Astrocyte of the spinal cord (primary cell): ENCODE results near the gene AOPEP.

Experiments used
- DNase-seq: peaks from one replicate; pipeline ENCODE4 v3.0.0; 2011; ENCODE audit warnings: low read depth, low spot score
- H3K4me3 ChIP-seq: 2 replicates; pipeline ENCODE4 v1.5.1; 2011; ENCODE audit warnings: low read depth, mild to moderate bottlenecking, low read length, moderate library complexity
- CTCF ChIP-seq: IDR thresholded peaks from 2 replicates; pipeline ENCODE4 v1.5.1; 2012; ENCODE audit warnings: low read depth, mild to moderate bottlenecking, low read length, inconsistent platforms
- in situ Hi-C: cut with HindIII; loops from 2 replicates; pipeline ENCODE4 v1.10.0; 2017; ENCODE audit warnings: low sequenced_read_pairs

Gene AOPEP

GRCh38 chr9:94697972-94698581 is 28.4 kb upstream of the AOPEP start:
- no peak for TF ChIP-seq CTCF
- DNase-seq, result peak; percentile 43
- H3K4me3 ChIP-seq, result no peak overlapping the region
- in situ Hi-C loops, result loop anchor here (25.0 kb wide), 1 partner anchor 439 kb away; no protein-coding TSS in a partner anchor

GRCh38 chr9:94699715-94700373 is 26.7 kb upstream of the AOPEP start:
- no peak overlapping the region for H3K4me3 ChIP-seq
- in situ Hi-C loops, result loop anchor here (25.0 kb wide), 1 partner anchor 437 kb away; no protein-coding TSS in a partner anchor
- no peak for DNase-seq
- no peak for TF ChIP-seq CTCF

- H3K4me3 ChIP-seq, result no peak overlapping the region
- in situ Hi-C loops, result no loop called here
- no peak for TF ChIP-seq CTCF
- no peak for DNase-seq
Measured at GRCh38 chr9:94700445-94700844, 26.1 kb upstream of the AOPEP start.

- in situ Hi-C loops, result no loop called here
- no peak overlapping the region for H3K4me3 ChIP-seq
- no peak for TF ChIP-seq CTCF
- DNase-seq, result no peak
Measured at GRCh38 chr9:94703488-94704140, 22.9 kb upstream of the AOPEP start.

- no peak for TF ChIP-seq CTCF
- in situ Hi-C loops, result no loop called here
- H3K4me3 ChIP-seq, result no peak overlapping the region
- no peak for DNase-seq
Measured at GRCh38 chr9:94705162-94705702, 21.3 kb upstream of the AOPEP start.

- in situ Hi-C loops, result no loop called here
- TF ChIP-seq CTCF, result no peak
- DNase-seq, result no peak
- no peak overlapping the region for H3K4me3 ChIP-seq
Measured at GRCh38 chr9:94706922-94707321, 19.6 kb upstream of the AOPEP start.
